ENCODE results near the gene ODAD4. TPM values are rescaled to one million over a fixed set of nuclear protein-coding genes. Genes with fewer than 3 reads are reported as not detected.

The ODAD4 gene
- total RNA-seq, 2 experiments from 2014 or later, result 0.81 to 1.4 TPM

- Mint-ChIP-seq H3K27me3 (no peaks in the 10 kb centered on the region), H3K27ac (no peak overlapping the region), H3K4me3 (no peak overlapping the region), H3K36me3 (ENCODE audit: low read depth) (no peaks in the 10 kb centered on the region), H3K4me1 (ENCODE audit: low read depth) (peaks cover 13% of the 10 kb centered on the region), H3K9me3 (no peaks in the 10 kb centered on the region)
- ChIA-PET CTCF (interaction anchor here (0.8 to 3.8 kb wide), 14 partner anchors 8 to 168 kb away, joined by 3 to 25 read pairs (median 6); partner anchors contain the start of genes DHX58, DNAJC7, NKIRAS2 and ODAD4), POLR2A (no interaction called here)
- ATAC-seq (no peak), DNase-seq (no peak)
- TF ChIP-seq, protein P1, sequence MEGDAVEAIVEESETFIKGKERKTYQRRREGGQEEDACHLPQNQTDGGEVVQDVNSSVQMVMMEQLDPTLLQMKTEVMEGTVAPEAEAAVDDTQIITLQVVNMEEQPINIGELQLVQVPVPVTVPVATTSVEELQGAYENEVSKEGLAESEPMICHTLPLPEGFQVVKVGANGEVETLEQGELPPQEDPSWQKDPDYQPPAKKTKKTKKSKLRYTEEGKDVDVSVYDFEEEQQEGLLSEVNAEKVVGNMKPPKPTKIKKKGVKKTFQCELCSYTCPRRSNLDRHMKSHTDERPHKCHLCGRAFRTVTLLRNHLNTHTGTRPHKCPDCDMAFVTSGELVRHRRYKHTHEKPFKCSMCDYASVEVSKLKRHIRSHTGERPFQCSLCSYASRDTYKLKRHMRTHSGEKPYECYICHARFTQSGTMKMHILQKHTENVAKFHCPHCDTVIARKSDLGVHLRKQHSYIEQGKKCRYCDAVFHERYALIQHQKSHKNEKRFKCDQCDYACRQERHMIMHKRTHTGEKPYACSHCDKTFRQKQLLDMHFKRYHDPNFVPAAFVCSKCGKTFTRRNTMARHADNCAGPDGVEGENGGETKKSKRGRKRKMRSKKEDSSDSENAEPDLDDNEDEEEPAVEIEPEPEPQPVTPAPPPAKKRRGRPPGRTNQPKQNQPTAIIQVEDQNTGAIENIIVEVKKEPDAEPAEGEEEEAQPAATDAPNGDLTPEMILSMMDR (IDR thresholded peaks at IDR 0.05), result no peak
- intact Hi-C loops (cut with micrococcal nuclease), result loop anchor here (5.0 kb wide), 1 partner anchor 155 kb away; no protein-coding TSS in a partner anchor
Observed at GRCh38 chr17:41962111-41962510, 31.7 kb downstream of the ODAD4 start.

GRCh38 chr17:41962768-41963434, 32.5 kb downstream of the ODAD4 start:
- Mint-ChIP-seq H3K4me1 (ENCODE audit: low read depth) (peaks cover 20% of the 10 kb centered on the region), H3K27me3 (no peaks in the 10 kb centered on the region), H3K36me3 (ENCODE audit: low read depth) (peaks cover 1% of the 10 kb centered on the region), H3K9me3 (no peaks in the 10 kb centered on the region), H3K27ac (no peak overlapping the region), H3K4me3 (no peak overlapping the region)
- peak; percentile 22 for ATAC-seq
- peak; percentile 86 for DNase-seq
- CTCF ChIA-PET, result interaction anchor here (0.6 to 3.8 kb wide), 37 partner anchors 9 to 306 kb away, joined by 3 to 25 read pairs (median 4); partner anchors contain the start of genes ACLY, DHX58, DNAJC7 and NKIRAS2
- POLR2A ChIA-PET, result interaction anchor here (0.6 to 0.7 kb wide), 3 partner anchors 11 to 590 kb away, joined by 3 to 4 read pairs (median 3); no protein-coding TSS in a partner anchor
- intact Hi-C loops (cut with micrococcal nuclease), result loop anchor here (5.0 kb wide), 1 partner anchor 154 kb away; no protein-coding TSS in a partner anchor
- TF ChIP-seq, protein P1 (IDR thresholded peaks at IDR 0.05), result peak; percentile 94

- H3K4me1 Mint-ChIP-seq (ENCODE audit: low read depth), result peaks cover 35% of the 10 kb centered on the region
- H3K27ac Mint-ChIP-seq, result peak overlapping the region; percentile 88
- peak; percentile 77 for DNase-seq
- TF ChIP-seq, protein P1 (IDR thresholded peaks at IDR 0.05), result no peak
- H3K36me3 Mint-ChIP-seq (ENCODE audit: low read depth), result peaks cover 11% of the 10 kb centered on the region
- ChIA-PET CTCF (interaction anchor here (0.9 to 3.8 kb wide), 15 partner anchors 10 to 561 kb away, joined by 3 to 13 read pairs (median 4); partner anchors contain the start of genes DHX58, DNAJC7 and ODAD4), POLR2A (interaction anchor here (0.7 to 6.0 kb wide), 9 partner anchors 10 to 275 kb away, joined by 3 to 41 read pairs (median 5); partner anchors contain the start of gene DNAJC7)
- intact Hi-C loops (cut with micrococcal nuclease), result no loop called here
- H3K9me3 Mint-ChIP-seq, result no peaks in the 10 kb centered on the region
- ATAC-seq, result peak; percentile 59
- H3K4me3 Mint-ChIP-seq, result peak overlapping the region; percentile 82
- no peaks in the 10 kb centered on the region for H3K27me3 Mint-ChIP-seq
Observed at GRCh38 chr17:41965694-41966462, 35.5 kb downstream of the ODAD4 start.

DNA sequence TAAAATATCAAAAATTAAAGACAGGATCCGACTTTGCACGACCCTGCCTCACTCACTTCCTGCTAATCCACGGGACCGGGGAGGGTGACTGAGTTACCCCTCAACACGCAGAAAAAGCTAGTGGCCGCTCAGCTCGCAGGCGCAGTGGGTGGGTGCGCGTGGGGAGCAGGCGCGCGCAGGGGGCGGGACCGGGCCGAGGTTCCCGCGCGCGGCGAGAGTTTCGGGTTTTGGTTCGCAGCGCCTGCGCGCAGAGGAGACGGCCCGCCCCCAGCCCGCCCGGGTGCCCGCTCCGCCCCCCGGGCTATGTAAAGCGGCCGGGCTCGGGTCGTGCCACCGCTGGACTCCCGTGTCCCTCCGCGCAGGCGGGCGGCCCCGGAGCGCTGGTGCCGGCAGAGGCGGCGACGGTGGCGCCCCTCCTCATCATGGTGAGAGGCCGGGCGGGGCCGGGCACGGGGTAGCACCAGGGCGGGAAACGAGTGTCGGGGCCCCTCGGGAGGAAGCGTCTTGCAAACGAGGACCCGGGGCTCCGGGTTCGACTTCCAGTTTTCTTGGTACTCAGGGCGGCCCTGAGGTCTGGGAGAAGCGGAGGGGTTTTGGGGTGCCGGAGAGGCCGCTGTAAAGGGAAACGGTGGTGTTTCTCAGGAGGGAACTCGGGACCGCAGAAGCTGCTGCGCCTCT, 36.2 kb downstream of the ODAD4 start, which contains the start of gene CNP:
TSS of gene CNP (plus strand) at position 333 of the 678 bp plus-strand sequence. CDS start at position 423, 90 bp downstream.
- Mint-ChIP-seq H3K9me3 (no peaks in the 10 kb centered on the region), H3K4me1 (ENCODE audit: low read depth) (peaks cover 38% of the 10 kb centered on the region), H3K27ac (peak within 1 kb of the TSS; percentile 88), H3K4me3 (peak within 1 kb of the TSS; percentile 82), H3K36me3 (ENCODE audit: low read depth) (peaks cover 14% of the 10 kb centered on the region), H3K27me3 (no peaks in the 10 kb centered on the region)
- TF ChIP-seq, protein P1 (IDR thresholded peaks at IDR 0.05), result no peak
- CTCF ChIA-PET, result interaction anchor here (1.0 to 3.7 kb wide), 11 partner anchors 10 to 561 kb away, joined by 3 to 13 read pairs (median 4); partner anchors contain the start of genes DHX58 and DNAJC7
- POLR2A ChIA-PET, result interaction anchor here (0.7 to 6.0 kb wide), 17 partner anchors 10 to 276 kb away, joined by 3 to 41 read pairs (median 4); partner anchors contain the start of genes DNAJC7, KAT2A and ODAD4
- intact Hi-C loops (cut with micrococcal nuclease), result no loop called here
- peak; percentile 82 for ATAC-seq
- peak; percentile 92 for DNase-seq
